GM18499 (cell line): ENCODE measurements around the gene NEGR1.

Source experiments
- ATAC-seq: cut with Tn5 transposase; IDR thresholded peaks from one replicate; pipeline ENCODE4 v1.9.1; 2021; ENCODE audit warnings: moderate number of reproducible peaks; ENCODE audit not compliant: insufficient read depth, unreplicated experiment

NEGR1 gene

DNA sequence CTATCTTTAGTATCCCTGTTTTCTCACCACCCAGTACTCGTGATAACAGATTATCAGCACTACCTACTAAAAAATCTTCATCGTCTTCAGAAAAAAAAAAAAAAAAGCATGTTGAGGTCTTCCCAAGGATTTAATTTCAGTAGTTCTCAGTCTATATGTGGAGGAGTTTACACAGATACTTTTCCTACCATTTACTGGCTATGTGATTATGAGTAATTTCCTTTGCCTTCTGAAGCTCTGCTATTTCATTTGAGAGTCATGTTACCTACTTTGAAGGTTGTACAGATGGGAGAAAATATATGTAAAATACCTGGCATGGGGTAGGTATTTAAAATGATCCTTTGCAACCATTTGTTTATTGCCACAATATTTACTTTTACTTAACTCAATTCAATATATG, 399.7 kb downstream of the NEGR1 start:
- ATAC-seq: no peak

DNA sequence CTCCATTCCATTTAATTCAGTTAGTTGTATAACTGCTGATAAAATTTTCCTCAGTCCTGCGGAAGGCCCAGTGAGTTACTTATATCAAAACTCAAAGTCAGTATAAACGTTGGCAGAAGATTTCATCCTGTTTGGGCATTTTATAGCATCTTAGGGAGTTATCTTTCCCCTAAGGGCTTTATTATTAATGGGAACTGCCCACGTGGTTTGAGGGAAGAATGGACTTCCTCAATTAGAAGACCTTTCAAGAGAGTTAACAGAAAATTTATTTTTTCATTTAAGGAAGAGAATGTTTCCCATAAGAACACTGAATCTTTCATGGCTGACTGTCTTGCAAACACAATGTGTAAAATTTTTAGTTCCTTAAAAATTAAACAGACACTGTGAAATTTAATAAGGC, 400.1 kb downstream of the NEGR1 start:
- ATAC-seq: no peak

DNA sequence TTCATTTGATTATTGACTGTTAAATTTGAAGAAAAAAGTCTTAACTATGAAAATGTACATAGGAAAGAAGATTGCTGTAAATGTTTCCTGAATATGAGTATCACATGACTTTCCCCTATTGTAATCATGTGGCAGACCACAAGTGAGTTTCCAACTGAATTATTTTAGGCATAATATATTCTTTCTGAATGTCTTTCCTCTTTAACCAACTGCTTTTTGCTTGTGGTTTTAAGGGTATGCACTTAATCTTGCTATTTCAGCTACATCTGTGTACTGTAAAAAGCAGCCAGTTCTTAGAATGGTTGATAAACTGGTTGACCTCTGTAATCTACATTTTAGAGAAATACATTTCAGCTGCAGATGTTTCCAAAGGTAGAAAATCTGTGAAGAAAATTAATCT, 400.7 kb downstream of the NEGR1 start:
- ATAC-seq: no peak

DNA sequence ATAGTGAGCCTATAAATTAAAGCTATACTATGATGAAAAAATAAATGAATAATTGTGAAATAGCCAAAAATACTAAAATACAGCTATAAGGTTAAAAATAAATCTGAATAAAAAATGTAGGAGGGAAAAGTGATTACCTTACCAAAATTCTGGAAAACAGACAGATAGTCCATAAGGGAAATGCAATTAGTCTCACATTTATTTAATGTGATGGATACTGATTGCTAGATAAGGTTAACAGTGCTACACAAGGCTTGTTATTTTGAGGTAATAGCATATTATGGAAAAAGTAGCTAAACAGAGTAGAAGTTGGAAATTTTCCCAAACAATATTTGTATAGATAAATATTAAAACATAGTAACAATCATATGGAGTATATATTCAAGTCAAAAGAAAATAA, 413.0 kb downstream of the NEGR1 start:
- no peak for ATAC-seq

- no peak for ATAC-seq
These were observed 419.6 kb downstream of the NEGR1 start for GRCh38 chr1:71862756-71863155.

- ATAC-seq: no peak
These were observed 421.3 kb downstream of the NEGR1 start for GRCh38 chr1:71861022-71861421.

DNA sequence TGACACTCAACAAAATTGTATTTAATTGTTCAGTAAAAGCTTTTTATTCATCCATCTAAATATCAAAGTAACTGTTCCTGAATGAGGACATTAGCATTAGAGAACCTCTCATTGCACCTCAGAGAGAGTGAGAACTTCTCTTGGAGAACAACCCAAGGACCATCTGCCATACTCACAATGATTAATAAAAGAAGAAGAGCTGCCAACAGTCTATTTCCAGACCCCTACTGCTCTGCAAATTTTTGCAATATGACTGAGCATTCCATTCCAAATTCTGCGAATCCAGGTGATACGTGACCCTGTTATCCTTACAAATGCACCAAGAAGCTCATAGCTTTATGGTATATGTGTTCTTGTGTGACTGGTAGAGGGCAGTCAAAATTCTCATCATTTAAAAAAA, 422.5 kb downstream of the NEGR1 start:
- ATAC-seq: no peak

GRCh38 chr1:71857862-71858261, 424.5 kb downstream of the NEGR1 start:
- no peak for ATAC-seq

GRCh38 chr1:71853360-71853759, 429.0 kb downstream of the NEGR1 start:
- ATAC-seq: no peak

- no peak for ATAC-seq
These were observed 431.4 kb downstream of the NEGR1 start for GRCh38 chr1:71850936-71851335.

DNA sequence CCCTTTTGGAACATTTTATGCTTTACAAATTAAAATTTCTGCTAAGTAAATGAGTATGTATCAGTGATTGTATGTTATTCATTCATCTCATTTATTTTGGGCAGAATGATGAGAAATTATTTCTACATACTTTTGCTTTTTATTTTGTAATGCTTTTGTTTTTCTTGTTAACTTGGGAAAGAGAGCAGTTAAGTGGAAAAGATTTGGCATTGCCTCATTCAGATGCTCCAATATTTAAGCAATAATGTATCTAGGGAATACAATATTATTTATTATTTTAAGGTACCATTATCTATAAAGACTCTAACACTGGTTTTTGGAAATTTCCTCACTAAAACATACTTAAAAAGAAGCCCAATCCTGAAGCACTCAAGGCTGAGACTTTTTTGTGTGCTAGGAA, 431.8 kb downstream of the NEGR1 start:
- ATAC-seq: no peak

DNA sequence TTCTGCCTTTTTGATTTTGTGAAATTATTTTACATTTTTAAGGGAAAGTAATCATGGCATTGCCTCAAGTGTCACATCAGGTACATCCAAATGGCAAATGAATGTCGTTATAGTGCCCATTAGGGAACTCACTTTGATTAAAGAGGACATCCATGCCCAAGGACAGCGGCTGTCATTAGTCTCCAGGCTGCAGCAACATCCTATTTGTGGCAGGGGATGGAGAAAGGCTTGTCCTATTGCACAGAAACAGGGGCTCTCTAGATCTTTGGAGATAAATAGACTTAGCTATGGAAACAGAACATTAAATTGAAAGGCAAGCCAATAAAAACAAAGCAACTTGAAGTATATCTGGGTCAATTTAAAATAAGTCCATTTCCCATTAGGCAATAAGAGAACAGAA, 439.3 kb downstream of the NEGR1 start:
- no peak for ATAC-seq

- no peak for ATAC-seq
These were observed 442.5 kb downstream of the NEGR1 start for GRCh38 chr1:71839876-71840275.

- ATAC-seq: no peak
These were observed 445.4 kb downstream of the NEGR1 start for GRCh38 chr1:71836904-71837303.

DNA sequence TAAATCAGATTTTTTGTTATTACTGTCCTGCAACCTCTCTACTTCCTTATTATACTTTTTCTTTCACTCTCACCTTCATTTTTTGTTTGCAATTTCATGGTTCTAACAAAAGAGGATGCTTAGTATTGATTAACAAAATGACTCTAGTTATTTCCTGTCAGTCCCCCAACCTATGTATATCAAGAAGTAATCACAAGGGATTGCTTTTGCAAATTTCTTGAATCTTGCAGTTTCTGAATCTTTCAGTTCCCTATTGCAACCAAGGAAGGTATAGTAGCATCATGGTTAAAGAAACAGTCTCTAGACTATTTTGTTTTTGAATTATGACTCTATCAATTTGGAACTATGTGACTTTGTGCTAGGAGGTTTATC, 446.9 kb downstream of the NEGR1 start:
- peak; percentile 70 for ATAC-seq

DNA sequence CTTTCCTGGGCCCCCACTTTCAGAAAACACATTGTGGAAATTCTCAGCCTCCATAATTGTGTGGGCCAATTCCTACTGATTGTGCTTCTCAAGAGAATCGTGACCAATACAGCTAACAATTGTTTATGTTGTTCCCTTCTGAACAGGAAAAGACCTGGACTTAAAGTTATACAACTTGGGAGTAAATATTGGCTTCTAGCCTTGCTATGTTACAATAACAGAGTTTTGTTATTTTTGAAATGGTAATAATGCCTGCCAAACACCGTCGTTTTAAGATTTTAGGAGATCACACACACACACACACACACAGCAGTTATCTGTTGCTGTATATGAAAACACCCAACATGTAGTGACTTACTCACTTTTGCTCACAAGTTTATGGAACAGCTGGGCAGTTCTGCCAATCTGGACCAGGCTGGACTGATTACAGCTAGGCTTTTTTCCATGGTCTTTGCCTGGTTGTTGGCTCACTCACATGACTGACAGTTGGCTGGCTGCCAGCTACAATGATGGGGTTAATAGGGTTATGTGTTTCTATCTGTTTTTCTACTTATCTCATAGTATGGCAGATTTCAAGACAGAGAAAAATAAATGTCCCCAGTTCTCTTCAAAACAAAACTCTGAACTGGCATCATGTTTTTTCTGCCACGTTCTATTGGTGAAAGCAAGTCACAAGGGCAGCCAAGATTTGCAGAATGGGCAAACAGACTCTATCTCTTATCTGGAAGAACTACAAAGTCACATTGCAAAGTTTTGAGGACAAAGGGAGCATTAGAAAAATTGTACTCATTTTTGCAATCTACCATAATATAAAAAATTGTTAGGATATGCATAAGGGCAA, 447.5 kb downstream of the NEGR1 start:
- no peak for ATAC-seq

DNA sequence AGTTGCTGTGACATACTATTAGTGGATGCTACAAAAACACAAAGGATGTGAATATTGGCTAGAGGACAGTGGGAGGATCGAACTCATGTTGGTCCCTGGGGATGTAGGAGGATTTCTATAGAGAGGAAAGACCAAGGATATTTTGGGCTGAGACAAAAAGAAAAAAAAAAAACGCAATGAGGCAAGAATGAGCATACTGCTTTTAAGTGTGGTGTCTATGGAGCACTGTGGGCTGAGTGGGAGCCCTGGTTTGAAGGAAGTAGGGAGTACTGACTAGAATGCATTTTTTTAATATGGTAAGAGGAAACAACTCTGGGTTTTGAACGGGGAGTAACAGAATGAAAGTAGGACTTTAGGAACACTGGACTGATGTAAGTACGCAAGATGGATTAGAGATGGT, 450.7 kb downstream of the NEGR1 start:
- no peak for ATAC-seq

- no peak for ATAC-seq
These were observed 453.0 kb downstream of the NEGR1 start for GRCh38 chr1:71829346-71829745.

- ATAC-seq: no peak
These were observed 453.8 kb downstream of the NEGR1 start for GRCh38 chr1:71828431-71829012.

- ATAC-seq: no peak
These were observed 458.5 kb downstream of the NEGR1 start for GRCh38 chr1:71823708-71824305.

GRCh38 chr1:71817028-71817427, 465.3 kb downstream of the NEGR1 start:
- no peak for ATAC-seq

DNA sequence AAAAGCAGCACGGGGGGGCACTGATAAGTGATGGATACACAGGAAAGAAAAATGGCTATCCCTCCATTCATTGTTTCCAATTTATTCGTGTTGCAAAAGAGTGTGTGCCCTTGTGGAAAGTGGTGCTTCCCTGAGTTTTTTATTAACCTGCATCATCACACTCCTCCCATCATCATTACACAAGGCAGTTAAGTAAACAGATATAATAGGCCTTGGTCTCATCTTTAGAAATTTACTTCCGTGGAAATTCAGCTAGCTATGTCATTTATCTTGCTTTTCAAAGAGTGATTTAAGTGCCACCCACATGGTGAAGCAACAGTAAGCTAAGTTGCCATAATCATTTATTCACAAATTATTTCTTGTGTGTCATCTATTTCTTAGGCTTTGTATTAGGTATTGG, 473.3 kb downstream of the NEGR1 start:
- ATAC-seq: no peak
